Esophagus muscularis mucosa (tissue), 4 donors: ENCODE data around the gene PRDM15.

Experiments used
- EP300 ChIP-seq: sonication (generic); formaldehyde crosslinking; IDR thresholded peaks from one replicate; pipeline ENCODE4 v1.6.1; 2017; ENCODE audit warnings: antibody characterized with exemption
- POLR2AphosphoS5 ChIP-seq, 2 donors: sonication (generic); formaldehyde crosslinking; IDR thresholded peaks; one replicate each; pipeline ENCODE4 v1.6.1; 2017; ENCODE audit warnings: antibody characterized with exemption in 2 of 2
- TF ChIP-seq, protein P1 (sequence below), 3 experiments: fragments of 200-600 bp in 2 of 3; fragments of 450-650 bp in 1 of 3; sonication (generic) in 2 of 3; IDR thresholded peaks; one replicate each; pipeline ENCODE4 v1.5.1; 2017 to 2019; ENCODE audit warnings: antibody characterized with exemption in 3 of 3, mild to moderate bottlenecking in 2 of 3, moderate library complexity in 1 of 3

DNA sequence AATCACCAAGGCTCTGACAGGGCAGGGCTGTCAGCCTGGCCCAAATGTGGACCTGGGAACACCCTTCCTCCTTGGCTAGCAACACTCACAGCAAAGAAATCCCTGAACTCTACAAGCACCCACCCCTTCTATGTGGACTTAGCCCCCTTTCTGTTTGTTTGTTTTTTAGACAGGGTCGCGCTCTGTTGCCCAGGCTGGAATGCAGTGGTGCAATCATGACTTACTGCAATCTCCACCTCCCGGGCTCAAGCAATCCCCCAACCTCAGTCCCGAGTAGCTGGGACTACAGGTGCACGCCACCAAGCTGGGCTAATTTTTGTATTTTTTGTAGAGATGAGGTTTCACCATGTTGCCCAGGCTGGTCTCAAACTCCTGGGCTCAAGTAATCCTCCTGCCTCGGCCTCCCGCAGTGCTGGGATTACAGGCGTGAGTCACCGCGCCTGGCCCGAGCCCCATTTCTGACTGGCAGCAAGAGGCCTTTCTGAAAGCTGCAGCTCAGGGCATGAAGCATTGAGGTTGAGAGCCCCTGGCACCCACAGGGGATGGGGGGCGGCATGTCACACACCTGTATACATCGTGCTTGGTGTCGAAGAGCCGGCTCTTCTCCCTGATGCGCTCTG is 128.5 kb downstream of the PRDM15 start:
- TF ChIP-seq EP300 (no peak), POLR2AphosphoS5 (IDR thresholded peaks at IDR 0.05) (no peak)
- TF ChIP-seq, protein P1, sequence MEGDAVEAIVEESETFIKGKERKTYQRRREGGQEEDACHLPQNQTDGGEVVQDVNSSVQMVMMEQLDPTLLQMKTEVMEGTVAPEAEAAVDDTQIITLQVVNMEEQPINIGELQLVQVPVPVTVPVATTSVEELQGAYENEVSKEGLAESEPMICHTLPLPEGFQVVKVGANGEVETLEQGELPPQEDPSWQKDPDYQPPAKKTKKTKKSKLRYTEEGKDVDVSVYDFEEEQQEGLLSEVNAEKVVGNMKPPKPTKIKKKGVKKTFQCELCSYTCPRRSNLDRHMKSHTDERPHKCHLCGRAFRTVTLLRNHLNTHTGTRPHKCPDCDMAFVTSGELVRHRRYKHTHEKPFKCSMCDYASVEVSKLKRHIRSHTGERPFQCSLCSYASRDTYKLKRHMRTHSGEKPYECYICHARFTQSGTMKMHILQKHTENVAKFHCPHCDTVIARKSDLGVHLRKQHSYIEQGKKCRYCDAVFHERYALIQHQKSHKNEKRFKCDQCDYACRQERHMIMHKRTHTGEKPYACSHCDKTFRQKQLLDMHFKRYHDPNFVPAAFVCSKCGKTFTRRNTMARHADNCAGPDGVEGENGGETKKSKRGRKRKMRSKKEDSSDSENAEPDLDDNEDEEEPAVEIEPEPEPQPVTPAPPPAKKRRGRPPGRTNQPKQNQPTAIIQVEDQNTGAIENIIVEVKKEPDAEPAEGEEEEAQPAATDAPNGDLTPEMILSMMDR (IDR thresholded peaks at IDR 0.05), result no peak
